ENCODE measurements around the gene HDAC8.
"Not testable (repeated sequence)": the region's sequence is repeated elsewhere in the genome, so short reads cannot be mapped to it uniquely, and the experiment has no call there.

Gene HDAC8

DNA sequence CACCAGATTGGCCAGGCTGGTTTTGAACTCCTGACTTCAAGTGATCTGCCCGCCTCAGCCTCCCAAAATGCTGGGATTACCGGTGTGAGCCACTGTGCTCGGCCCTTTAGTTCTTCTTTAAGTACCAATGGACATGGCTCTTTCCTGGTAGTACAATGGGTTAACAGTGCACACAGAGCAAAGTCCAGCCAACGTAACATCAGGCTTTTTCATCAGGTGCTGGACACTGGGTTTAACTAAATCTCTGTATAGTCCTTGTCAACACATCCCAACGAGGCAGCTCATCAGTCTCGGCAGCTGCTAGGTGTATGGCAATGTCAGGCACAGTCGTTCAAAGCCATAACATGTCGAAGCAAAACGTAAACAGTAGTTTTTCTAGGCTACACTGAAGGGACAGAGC is 93.8 kb downstream of the HDAC8 start:
- ATAC-seq (no peak), DNase-seq (ENCODE audit: low spot score in 2 of 2) (no peak)
- Mint-ChIP-seq H3K9me3 (no peaks in the 10 kb centered on the region), H3K36me3 (peaks cover 7% of the 10 kb centered on the region), H3K4me1 (no peaks in the 10 kb centered on the region), H3K27ac (no peak overlapping the region), H3K4me3 (no peak overlapping the region)

- no peak for DNase-seq (ENCODE audit: low spot score in 2 of 2)
- Mint-ChIP-seq H3K36me3 (peaks cover 7% of the 10 kb centered on the region), H3K9me3 (no peaks in the 10 kb centered on the region), H3K27ac (no peak overlapping the region), H3K4me3 (no peak overlapping the region), H3K4me1 (no peaks in the 10 kb centered on the region)
- no peak for ATAC-seq
Measured at GRCh38 chrX:72478351-72478750, 94.3 kb downstream of the HDAC8 start.

GRCh38 chrX:72477781-72478181 is 94.9 kb downstream of the HDAC8 start:
- no peak for ATAC-seq
- no peak for DNase-seq (ENCODE audit: low spot score in 2 of 2)
- Mint-ChIP-seq H3K27ac (no peak overlapping the region), H3K4me1 (no peaks in the 10 kb centered on the region), H3K4me3 (no peak overlapping the region), H3K36me3 (peaks cover 7% of the 10 kb centered on the region), H3K9me3 (no peaks in the 10 kb centered on the region)

GRCh38 chrX:72477376-72477775 is 95.3 kb downstream of the HDAC8 start:
- Mint-ChIP-seq H3K27ac (no peak overlapping the region), H3K36me3 (peaks cover 7% of the 10 kb centered on the region), H3K4me3 (no peak overlapping the region), H3K9me3 (no peaks in the 10 kb centered on the region), H3K4me1 (no peaks in the 10 kb centered on the region)
- ATAC-seq (no peak), DNase-seq (ENCODE audit: low spot score in 2 of 2) (no peak)

DNA sequence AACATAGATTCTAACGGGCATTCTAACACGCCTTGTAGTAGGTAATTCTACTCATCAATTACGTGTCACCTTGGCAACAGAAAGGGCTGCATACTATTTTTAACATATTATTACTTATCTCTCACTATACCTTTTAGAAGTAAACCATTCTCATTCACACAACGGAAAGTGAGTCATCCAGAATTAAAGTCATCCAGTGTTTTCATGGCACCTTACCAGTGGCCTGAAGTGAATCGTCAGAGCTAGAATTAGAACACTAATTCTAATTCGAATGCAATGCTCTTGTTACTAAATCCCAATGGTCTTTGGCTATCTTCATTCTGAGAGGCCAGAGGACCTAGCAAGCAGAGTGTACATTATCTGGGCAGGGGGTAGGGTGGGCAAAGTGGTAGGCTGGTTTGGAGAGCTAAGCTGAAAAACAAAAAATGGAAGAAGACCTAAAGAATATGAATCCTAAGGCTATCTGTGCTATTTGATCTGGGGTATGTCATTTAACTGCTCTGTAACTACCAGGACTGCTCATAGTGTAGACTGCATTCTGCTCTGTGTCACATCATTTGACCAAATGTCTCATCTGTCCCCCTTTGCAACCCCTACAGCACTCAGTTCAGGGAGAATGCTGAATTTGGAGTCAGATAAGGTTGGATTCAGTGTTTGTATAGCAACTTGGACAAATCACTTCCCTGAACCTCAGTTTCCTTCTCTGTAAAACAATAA is 96.5 kb downstream of the HDAC8 start:
- peaks cover 7% of the 10 kb centered on the region for H3K36me3 Mint-ChIP-seq
- H3K4me3 Mint-ChIP-seq, result no peak overlapping the region
- ATAC-seq (no peak), DNase-seq (ENCODE audit: low spot score in 2 of 2) (no peak)
- H3K27ac Mint-ChIP-seq, result no peak overlapping the region
- no peaks in the 10 kb centered on the region for H3K4me1 Mint-ChIP-seq
- H3K9me3 Mint-ChIP-seq, result no peaks in the 10 kb centered on the region

- Mint-ChIP-seq H3K4me3 (no peak overlapping the region), H3K36me3 (peaks cover 7% of the 10 kb centered on the region), H3K27ac (no peak overlapping the region), H3K9me3 (no peaks in the 10 kb centered on the region), H3K4me1 (no peaks in the 10 kb centered on the region)
- DNase-seq (ENCODE audit: low spot score in 2 of 2), result no peak
- ATAC-seq, result no peak
Measured at GRCh38 chrX:72475338-72475737, 97.3 kb downstream of the HDAC8 start.

- DNase-seq (ENCODE audit: low spot score in 2 of 2) (no peak), ATAC-seq (no peak)
- Mint-ChIP-seq H3K36me3 (peaks cover 4% of the 10 kb centered on the region), H3K4me3 (no peak overlapping the region), H3K27ac (no peak overlapping the region), H3K4me1 (no peaks in the 10 kb centered on the region), H3K9me3 (no peaks in the 10 kb centered on the region)
Measured at GRCh38 chrX:72470532-72471223, 102.0 kb downstream of the HDAC8 start.

GRCh38 chrX:72470117-72470516 is 102.5 kb downstream of the HDAC8 start:
- Mint-ChIP-seq H3K9me3 (no peaks in the 10 kb centered on the region), H3K4me1 (no peaks in the 10 kb centered on the region), H3K36me3 (no peaks in the 10 kb centered on the region), H3K27ac (no peak overlapping the region), H3K4me3 (no peak overlapping the region)
- DNase-seq (ENCODE audit: low spot score in 2 of 2), result no peak
- no peak for ATAC-seq

GRCh38 chrX:72468607-72469006 is 104.0 kb downstream of the HDAC8 start:
- DNase-seq (ENCODE audit: low spot score in 2 of 2) (no peak), ATAC-seq (no peak)
- H3K4me1 Mint-ChIP-seq, result no peaks in the 10 kb centered on the region
- no peaks in the 10 kb centered on the region for H3K36me3 Mint-ChIP-seq
- no peaks in the 10 kb centered on the region for H3K9me3 Mint-ChIP-seq
- no peak overlapping the region for H3K4me3 Mint-ChIP-seq
- H3K27ac Mint-ChIP-seq, result no peak overlapping the region

DNA sequence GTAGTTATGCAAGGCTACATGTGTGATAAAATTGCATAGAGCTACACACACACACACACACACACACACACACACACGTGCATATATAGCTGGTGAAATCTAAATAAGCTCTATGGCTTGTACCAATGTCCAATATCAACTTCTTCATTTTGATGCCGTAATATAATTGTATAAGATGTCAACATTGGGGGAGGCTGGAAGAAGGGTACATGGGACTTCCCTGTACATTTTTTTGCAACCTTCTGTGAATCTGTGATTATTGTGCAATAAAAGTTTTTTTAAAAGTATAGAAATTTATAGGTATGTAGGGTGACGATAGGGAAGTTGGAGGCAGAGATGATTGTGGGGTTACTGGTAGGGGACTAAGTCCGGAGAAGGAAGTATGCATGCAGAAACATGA is 105.5 kb downstream of the HDAC8 start:
- Mint-ChIP-seq H3K9me3 (no peaks in the 10 kb centered on the region), H3K4me1 (no peaks in the 10 kb centered on the region), H3K36me3 (no peaks in the 10 kb centered on the region), H3K4me3 (no peak overlapping the region), H3K27ac (no peak overlapping the region)
- ATAC-seq (no peak), DNase-seq (ENCODE audit: low spot score in 2 of 2) (no peak)

DNA sequence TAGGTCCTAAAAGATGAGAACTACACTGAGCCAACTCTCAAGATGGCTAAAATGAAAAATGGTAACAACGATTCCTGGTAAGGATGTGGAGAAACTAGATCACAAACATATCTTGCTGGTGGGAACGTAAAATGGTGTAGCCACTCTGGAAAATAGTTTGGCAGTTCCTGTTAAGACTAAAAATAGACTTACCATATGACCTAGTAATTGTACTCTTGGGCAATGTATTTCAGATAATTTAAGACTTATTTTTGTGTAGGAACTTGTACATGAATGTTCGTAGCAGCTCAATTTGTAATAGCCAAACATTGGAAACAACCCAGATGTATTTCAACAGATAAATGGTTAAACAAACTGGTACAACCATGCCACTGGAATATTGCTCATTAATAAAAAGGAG is 106.2 kb downstream of the HDAC8 start:
- Mint-ChIP-seq H3K36me3 (peaks cover 5% of the 10 kb centered on the region), H3K4me3 (no peak overlapping the region), H3K27ac (no peak overlapping the region), H3K9me3 (no peaks in the 10 kb centered on the region), H3K4me1 (no peaks in the 10 kb centered on the region)
- no peak for ATAC-seq
- DNase-seq (ENCODE audit: low spot score in 2 of 2), result no peak

DNA sequence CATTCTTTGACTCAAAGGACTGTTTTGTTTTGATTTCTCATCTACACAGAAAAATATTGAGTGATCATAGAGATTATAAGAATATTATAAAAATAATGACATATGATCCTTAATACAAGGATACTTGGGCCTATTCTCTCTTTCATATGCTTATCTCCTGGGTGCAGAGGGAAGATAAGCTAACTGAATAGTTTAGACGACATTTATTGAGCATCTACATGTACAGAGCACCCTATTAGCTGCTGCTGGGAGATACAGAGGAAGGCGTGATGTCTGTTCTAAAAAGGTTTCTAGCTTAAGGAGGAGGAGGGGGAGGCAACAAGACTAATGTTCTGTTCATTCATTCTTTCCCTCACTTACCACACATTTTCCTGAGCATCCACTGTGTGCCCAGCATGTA is 106.8 kb downstream of the HDAC8 start:
- no peaks in the 10 kb centered on the region for H3K4me1 Mint-ChIP-seq
- H3K36me3 Mint-ChIP-seq, result peaks cover 6% of the 10 kb centered on the region
- no peak for ATAC-seq
- H3K9me3 Mint-ChIP-seq, result no peaks in the 10 kb centered on the region
- no peak for DNase-seq (ENCODE audit: low spot score in 2 of 2)
- H3K4me3 Mint-ChIP-seq, result no peak overlapping the region
- no peak overlapping the region for H3K27ac Mint-ChIP-seq

DNA sequence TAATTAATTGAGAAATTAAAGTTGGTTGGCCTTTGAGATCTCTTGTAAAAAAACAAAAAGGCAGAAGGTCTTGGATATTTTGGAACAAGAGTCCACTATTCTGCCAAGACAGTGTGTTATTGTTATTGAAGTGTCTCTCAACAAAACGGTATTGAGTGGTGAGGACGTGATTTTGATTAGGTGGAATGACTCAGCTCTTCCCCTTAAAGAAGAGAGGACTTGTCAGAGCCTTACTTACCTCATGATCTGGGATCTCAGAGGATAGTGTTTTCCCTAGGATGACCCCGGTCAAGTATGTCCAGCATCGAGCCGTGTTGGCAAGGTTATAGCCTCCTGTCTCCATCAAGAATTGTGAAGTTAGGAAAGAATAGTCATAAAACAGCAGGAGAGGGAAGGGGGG is 110.9 kb downstream of the HDAC8 start:
- Mint-ChIP-seq H3K9me3 (no peaks in the 10 kb centered on the region), H3K4me3 (no peak overlapping the region), H3K4me1 (no peaks in the 10 kb centered on the region), H3K27ac (no peak overlapping the region), H3K36me3 (peaks cover 6% of the 10 kb centered on the region)
- ATAC-seq (no peak), DNase-seq (ENCODE audit: low spot score in 2 of 2) (no peak)

DNA sequence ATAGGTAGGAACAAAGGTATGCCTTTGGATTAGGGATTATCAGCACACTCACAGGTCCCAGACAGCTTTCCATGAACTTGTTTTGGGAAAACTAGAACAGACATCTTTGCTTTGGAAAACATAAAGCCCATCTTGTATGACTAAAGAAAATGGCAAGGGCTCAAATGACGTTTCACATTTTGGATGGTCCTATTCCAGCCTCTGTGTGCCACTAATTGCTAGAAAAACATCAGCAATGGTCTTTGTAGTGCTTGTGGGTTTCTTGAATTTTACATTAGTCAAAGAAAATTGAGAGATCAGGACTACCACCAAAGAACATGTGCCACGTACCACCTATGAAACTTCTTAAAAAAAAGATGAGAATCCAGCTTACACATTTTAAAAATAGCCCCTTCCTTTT is 111.4 kb downstream of the HDAC8 start:
- Mint-ChIP-seq H3K4me3 (no peak overlapping the region), H3K4me1 (no peaks in the 10 kb centered on the region), H3K36me3 (peaks cover 6% of the 10 kb centered on the region), H3K9me3 (no peaks in the 10 kb centered on the region), H3K27ac (no peak overlapping the region)
- DNase-seq (ENCODE audit: low spot score in 2 of 2), result no peak
- no peak for ATAC-seq

DNA sequence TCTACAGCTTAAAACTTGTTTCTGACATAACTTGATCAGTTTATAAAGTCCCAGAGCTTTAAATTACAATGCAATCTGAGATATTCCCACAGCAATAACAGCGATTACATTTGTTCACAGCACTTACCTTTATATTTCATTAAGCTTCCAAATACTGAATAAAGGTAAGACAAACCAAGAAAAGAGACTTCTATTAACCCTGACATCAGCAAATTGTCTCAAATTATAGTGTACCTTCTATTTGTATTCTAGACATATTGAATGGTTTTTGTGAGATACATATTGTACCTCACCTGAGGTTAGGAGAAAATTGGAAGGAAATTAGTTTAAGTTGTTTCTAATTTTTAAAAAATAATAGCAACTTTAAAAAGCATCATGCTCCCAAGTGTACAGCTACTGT is 111.9 kb downstream of the HDAC8 start:
- H3K27ac Mint-ChIP-seq, result no peak overlapping the region
- H3K4me1 Mint-ChIP-seq, result no peaks in the 10 kb centered on the region
- no peak overlapping the region for H3K4me3 Mint-ChIP-seq
- no peaks in the 10 kb centered on the region for H3K9me3 Mint-ChIP-seq
- no peak for DNase-seq (ENCODE audit: low spot score in 2 of 2)
- H3K36me3 Mint-ChIP-seq, result peaks cover 6% of the 10 kb centered on the region
- no peak for ATAC-seq

GRCh38 chrX:72449034-72449433 is 123.6 kb downstream of the HDAC8 start:
- H3K4me1 Mint-ChIP-seq, result not testable (repeated sequence)

More at GRCh38 chrX:72449034-72449433, 123.6 kb downstream of the HDAC8 start:
- H3K4me3 Mint-ChIP-seq; ATAC-seq; H3K27ac Mint-ChIP-seq; DNase-seq (ENCODE audit: low spot score in 2 of 2); H3K9me3 Mint-ChIP-seq; H3K36me3 Mint-ChIP-seq: not testable (repeated sequence)

Measured in stimulated activated effector memory CD8-positive, alpha-beta T cell treated with anti-CD3 and anti-CD28 coated beads, Interleukin-12 subunit alpha, Interleukin-12 subunit beta, amount 100 ng/mL, for 72 hours (primary cell).